Nucleus accumbens (tissue), 56 donors: Measurements from ENCODE around the gene SCAANT1.

ENCODE experiments used
- DNase-seq, 56 donors: peaks; one replicate each; lab custom pipeline; 2025; lab: John Stamatoyannopoulos, UW

SCAANT1 gene

GRCh38 chr3:63934041-63934866, 22.1 kb upstream of the SCAANT1 start:
- DNase-seq = no peak

- no peak for DNase-seq
Measured at GRCh38 chr3:63933459-63933858, 21.3 kb upstream of the SCAANT1 start.

- DNase-seq = no peak
Measured at GRCh38 chr3:63932509-63933212, 20.5 kb upstream of the SCAANT1 start.

DNA sequence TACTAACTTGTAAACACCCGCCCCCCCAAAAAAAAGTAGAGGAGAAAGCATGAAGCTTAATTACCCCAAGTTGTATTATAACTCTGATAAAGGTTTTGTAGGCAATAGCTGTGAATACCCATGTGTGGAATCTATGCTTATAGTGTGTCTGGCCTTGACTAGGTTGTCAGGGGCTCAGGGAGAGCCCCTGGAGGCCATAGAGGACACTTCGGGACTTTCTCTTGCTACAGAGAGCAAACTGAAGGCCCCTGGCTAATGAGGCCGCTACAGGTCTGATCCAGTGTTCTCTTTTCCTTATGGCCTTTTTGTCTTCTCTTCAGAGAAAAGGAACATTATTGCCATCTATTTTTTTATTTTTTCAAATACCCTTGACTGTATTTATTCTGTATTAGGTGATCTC, 19.1 kb upstream of the SCAANT1 start:
- no peak for DNase-seq

DNA sequence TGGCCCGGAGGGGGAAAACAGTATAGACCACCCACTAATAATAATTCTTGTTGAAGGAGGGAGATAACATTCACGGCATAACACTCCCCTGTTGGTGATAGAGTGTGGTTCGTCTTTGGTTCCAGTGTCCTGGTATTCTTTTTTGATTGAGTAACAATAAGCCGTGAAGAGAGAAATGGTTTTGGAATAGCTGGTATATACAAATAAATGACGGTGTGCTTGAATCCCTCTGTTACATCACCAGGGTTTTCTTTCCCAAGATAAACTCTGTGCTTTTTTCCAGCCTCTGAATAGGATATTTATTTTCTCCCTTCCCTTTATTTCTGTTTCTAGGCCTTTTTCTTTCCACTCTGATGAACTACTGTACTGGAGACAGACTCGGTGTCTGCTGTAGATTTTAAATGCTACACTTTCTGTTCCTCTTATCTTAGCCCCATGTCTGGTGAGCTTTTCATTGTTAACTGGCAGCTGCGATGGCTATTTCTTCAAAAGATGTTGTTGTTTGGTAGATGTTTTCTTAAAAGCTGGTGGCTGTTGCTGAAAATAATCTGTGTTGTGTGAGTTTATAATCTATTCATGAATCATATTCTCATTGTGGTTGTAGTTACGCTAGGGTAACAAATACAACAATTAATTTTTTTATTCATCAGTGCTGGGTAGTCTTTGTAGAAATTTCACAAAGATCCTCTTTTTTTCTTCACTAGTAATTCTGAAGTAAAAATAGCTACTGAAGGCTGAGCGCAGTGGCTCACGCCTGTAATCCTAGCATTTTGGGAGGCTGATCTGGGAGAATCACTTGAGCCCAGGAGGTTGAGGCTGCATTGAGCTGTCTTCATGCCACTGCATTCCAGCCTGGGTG, 15.5 kb upstream of the SCAANT1 start:
- no peak for DNase-seq

- DNase-seq = no peak
Measured at GRCh38 chr3:63926309-63926708, 14.1 kb upstream of the SCAANT1 start.

DNA sequence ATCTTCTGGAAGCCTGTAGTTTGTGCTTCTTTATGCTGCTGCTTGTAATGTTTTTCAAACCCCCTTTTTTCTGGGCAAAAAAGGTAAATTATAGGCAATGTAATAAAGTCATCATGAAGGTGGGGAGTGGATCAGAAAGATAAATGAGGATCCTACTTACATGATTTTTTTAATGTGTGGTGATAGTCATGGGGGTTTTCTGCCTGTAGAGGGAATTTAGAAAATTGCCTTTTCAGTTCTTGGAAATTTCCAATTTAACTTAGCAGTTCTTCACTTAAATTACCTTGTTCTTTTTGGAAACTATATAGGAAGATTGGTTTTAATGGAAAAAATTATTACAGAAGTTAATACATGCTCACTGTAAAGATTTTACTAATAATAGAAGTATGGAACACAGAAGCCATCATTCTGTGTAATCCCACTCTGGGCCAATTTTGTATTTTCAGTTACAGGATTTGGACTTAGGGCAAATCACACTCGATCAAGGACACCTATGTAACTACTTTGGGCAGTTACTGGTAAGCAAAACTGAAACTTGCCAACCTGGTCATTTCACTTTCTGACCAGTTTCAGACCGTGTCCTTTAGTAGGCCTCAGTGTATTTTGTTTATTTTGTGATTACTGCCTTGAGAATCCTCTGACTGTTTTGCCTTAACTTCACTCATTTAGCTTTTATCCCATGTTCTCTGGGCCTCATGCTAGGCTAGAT, 10.5 kb upstream of the SCAANT1 start:
- DNase-seq = no peak

DNA sequence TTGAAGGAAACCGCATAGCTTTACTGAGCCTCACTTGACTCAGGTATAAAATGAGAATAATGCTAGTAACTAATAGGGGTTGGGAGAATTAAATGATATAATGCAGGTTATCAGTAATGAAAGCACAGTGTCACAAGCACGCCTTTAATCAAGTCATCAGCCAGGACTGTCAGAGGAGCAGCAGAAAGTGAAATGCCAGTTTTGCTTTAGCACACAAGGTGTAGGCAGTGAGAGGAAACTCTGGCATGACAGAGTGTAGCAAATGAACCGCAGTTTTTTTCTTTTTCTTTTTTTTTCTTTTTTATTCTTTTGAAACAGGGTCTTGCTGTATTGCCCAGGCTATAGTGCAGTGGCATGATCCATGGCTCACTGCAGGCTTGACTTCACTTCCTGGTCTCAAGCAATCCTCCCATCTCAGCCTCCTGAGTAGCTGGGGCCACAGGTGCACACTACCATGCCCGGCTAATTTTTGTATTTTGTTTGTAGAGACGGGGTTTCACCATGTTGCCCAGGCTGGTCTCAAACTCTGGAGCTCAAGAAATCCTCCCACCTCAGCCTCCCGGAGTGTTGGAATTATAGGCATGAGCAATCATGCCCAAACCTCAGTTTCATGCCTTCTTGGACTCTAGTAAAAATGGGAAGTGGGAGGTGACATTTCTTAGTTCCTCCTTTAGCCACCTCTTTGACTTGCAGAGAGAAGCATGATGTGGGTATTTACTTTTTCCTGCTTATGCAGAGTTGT, 9.7 kb upstream of the SCAANT1 start:
- peak in 10 of 56 donors; percentile 2 to 47 (median 24) for DNase-seq

DNA sequence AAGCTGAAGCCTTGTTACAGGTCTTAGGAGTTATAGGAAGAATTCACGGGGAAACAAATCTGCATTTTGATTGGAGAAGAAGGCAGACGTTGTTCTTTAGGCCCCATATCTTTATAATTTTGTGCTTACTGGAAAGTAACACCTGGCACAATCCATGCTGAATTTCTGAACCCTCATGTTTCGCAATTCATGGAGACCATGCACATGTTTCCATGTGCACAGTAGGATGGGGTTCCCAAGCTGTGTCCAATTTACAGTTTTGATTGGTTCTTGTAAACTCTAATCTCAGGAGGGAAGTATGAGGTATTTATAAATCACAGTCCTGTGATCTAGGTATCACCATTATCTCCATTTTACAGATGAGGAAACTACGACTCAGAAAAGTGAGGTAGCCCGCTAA, 7.8 kb upstream of the SCAANT1 start:
- DNase-seq = no peak

- DNase-seq = no peak
Measured at GRCh38 chr3:63918321-63918720, 6.1 kb upstream of the SCAANT1 start.

- DNase-seq = no peak
Measured at GRCh38 chr3:63914312-63914711, 2.1 kb upstream of the SCAANT1 start.

DNA sequence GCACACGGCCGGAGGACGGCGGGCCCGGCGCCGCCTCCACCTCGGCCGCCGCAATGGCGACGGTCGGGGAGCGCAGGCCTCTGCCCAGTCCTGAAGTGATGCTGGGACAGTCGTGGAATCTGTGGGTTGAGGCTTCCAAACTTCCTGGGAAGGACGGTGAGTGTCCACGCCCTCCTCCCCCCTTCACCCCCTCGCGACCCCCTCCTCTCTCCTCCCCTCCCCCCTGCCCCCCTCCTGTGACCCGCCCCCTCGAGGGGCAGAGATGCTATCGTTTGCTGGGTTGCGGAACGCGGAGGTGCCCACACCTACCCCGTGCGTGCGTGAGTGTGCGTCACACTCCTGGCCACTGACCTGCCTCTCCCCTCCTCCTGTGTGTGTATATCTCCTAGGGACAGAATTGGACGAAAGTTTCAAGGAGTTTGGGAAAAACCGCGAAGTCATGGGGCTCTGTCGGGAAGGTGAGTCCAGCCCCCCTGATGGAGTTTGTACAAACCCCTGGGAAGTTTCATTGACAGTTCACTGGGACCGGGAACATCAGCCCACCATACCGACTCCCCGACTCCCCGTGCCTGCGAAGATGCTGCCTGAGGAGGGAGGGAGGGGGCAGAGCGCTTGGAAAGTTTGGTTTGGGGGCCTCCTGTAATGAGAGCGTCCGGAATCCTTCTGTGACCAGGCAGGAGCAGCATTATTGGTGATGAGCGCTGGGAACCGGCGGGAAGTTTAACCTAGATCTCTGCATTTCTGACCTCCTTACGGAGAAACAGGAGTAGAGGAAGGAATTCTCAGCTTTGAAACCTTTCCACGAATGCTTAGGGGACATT, 795 bp upstream of the SCAANT1 start:
- peak in 23 of 56 donors; percentile 6 to 62 (median 36) for DNase-seq

DNA sequence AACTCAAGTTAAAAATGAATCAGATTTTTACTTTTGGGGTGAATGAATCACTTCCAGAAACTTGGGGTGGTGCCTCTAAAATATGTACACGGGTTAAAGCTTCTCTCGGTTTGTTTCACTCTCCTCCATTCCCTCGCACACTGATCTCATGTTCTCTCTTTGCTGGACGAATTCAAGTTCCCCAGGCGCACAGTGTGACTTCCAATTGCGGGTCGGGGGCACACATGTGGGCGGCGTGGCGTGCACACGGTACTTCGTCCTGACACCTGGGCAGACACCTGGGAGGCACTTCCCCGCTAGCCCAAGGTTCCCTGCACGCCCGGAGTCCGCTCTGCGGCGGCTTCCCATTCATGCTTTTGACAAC, 692 bp downstream of the SCAANT1 start:
- peak in 2 of 56 donors; percentile 50 to 58 for DNase-seq

DNA sequence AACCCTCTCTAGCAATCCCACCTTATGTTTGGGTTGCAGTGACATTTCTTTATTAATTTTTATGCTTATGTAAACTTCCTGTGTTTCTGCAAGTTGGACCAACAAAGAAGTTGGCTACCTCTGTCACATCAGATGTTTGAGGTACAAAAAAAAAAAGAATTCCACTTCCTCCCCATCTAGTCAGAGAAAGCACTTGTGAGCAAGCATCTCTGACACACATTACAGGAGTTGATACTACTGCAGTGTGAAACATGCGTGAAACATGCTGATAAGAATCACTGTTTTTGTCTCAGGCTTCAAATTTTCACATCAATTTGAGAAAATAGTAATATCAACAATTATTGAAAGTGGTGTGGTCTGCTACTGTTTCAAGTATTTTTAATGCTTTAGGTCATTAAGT, 1.3 kb downstream of the SCAANT1 start:
- DNase-seq = no peak

DNA sequence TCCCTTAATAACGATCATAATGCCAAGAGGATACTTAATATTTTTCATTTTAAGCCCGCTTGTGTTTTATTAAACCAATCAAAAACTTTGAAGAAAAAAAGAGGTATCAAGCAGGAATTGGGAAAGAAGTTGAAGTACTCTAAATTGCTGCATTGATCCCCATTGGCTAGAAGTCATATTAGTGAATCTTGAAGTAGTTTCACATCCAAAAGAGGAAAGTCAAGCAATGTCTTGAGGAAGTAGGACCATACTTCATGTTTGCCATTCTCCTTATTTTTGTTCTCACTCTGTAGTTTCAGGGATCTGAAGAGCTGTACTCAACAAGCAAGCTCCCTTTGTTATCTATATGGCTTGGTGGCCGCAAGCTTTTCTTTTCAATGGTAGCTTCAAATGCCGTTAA, 2.2 kb downstream of the SCAANT1 start:
- DNase-seq = no peak

GRCh38 chr3:63909431-63909830, 2.8 kb downstream of the SCAANT1 start:
- no peak for DNase-seq

GRCh38 chr3:63908776-63909175, 3.4 kb downstream of the SCAANT1 start:
- no peak for DNase-seq

DNA sequence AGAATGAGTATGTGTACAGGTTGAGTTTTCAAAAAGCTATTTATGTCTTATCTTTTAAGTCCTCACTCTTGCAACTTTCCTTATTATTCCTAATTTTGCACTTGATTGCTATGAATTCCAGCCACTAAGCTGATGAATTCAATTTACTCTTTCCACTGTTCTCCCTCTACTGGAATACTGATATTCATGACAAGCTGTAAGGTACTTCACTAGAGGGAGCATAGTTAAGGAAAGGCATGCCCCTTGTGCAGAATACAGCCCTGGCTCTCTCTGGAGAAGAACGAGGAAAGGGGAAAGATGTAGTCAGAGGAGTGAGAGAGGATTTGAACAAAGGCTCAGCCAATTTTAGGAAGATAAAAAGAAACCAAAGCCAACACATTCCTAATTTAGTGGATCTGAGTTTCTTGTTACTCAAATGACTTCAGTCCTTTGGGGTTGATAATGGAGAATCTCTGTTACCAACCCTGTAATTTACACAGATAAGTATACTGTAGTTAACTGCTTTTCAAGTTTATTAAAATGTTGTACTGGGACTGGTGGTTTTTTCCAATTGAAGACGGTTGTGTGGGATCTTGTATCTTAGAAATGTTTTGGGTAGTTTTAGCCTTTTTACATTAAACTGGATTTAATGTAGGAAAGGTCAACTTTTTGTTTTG, 4.0 kb downstream of the SCAANT1 start:
- no peak for DNase-seq
